NCI-H460 (cell line): ENCODE data around the gene TAS1R1. TPM values are rescaled to one million over a fixed set of nuclear protein-coding genes. Genes with fewer than 3 reads are reported as not detected.

Experiments
- DNase-seq: peaks from one replicate; pipeline ENCODE4 v3.0.0-alpha.2; 2016; ENCODE audit warnings: low read depth; ENCODE audit errors: extremely low read depth
- polyA plus RNA-seq: library from polyadenylated mRNA; depleted of rRNA; stranded (reverse); fragments of >200 nt; gene quantifications from 2 replicates; pipeline ENCODE4 v1.2.3, GENCODE V29; 2014; cell fraction: nucleus; rRNA removed
- total RNA-seq: library from RNA; depleted of rRNA; stranded (reverse); fragments of >200 nt; shearing (Covaris generic); gene quantifications from 2 replicates; pipeline ENCODE4 v1.2.3, GENCODE V29; 2014; rRNA removed

Gene TAS1R1
- not detected in 2 replicates for total RNA-seq
- not detected in 2 replicates for polyA plus RNA-seq

DNA sequence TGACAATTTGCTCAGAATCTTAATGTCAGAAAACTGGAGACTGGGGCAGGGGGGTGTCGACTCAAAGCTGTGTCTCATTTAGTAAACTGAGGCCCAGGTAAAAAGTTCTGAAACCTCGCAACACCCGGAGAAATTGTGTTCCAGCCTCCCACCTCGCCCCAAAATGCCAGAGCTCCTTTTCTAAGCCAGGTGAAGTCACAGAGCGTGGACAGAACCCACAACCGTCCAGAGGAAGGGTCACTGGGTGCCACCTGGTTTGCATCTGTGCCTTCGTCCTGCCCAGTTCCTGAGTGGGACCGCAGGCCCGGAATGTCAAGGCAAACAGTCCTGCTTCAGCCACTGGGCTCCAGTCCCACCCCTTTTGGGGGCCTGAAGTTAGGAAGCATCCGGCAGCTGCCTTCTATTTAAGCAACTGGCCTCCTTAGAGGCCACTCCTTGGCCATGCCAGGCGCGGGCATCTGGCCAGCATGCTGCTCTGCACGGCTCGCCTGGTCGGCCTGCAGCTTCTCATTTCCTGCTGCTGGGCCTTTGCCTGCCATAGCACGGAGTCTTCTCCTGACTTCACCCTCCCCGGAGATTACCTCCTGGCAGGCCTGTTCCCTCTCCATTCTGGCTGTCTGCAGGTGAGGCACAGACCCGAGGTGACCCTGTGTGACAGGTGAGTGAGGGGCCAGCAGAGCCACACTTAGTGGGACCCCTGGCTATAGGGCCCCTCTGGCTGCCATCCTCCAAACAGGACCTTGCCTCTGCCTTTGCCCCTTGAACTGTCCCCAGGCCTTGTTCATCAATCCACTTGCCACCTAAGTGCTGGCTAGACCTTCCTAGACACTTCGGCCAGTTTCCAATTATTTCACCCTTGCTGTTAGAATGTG, at the start of gene TAS1R1:
Gene TAS1R1, plus strand, starts transcription at position 401 of the 872 bp plus-strand sequence. Its CDS starts 67 bp downstream, at position 468.
- DNase-seq: no peak

GRCh38 chr1:6505367-6506209, 49.5 kb upstream of the TAS1R1 start:
- no peak for DNase-seq

GRCh38 chr1:6506210-6507036, 48.7 kb upstream of the TAS1R1 start:
- DNase-seq: no peak

- DNase-seq: no peak
Observed at GRCh38 chr1:6507037-6507428, 48.1 kb upstream of the TAS1R1 start.

- no peak for DNase-seq
Observed at GRCh38 chr1:6507461-6507911, 47.6 kb upstream of the TAS1R1 start.

GRCh38 chr1:6508154-6508815, 46.8 kb upstream of the TAS1R1 start:
- no peak for DNase-seq

DNA sequence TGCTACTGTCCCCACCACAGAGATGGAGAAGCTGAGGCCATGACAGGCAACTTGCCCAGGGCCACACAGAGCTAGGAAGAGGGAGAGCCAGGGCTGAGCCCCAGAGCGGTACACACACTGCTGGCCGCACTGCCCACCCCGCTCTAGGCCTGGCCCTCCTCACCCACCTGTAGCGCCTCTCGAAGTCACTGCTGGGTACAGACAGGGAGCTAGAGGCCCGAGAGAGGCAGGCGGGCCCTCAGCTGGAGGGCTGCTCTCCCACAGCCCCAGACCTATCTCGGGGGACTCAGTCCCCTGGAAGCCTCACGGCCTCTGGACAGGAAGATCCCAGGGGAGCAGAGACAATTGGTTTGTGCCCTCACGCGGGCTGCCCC, 46.3 kb upstream of the TAS1R1 start:
- DNase-seq: no peak

GRCh38 chr1:6509220-6509918, 45.7 kb upstream of the TAS1R1 start:
- DNase-seq: no peak

DNA sequence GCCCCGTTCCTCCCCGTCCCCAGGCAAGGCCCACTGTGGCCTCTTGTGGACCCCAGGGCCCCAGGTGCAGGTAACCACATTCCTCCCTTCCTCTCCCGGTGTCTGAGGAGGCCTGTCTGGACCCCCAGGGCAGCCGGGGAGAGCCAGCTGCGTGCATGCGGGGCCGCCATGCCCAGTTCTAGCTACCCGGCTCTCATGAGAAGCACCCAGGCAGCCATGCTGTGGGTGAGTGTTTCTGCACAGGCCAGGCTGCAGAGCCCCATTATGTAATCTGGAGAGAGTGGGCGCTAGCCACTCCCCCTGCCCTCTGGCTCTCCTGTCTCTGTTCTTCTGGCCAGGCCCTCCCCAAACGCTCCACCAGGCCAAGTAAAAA, 45.2 kb upstream of the TAS1R1 start:
- no peak for DNase-seq

DNA sequence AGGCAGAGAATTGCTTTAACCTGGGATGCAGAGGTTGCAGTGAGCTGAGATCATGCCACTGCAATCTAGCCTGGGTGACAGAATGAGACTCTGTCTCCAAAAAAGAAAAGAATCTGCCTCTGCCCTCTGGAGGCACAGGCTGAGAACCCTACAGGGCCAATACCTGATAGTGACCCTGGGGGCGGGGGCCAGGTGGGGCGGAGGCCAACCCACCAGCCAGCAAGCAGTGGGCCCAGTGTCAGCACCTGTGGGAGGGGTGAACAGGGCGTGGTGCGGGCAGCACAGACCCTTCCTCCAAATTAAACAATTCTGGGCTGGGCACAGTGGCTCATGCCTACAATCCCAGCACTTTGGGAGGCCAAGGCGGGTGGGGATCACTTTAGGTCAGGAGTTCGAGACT, 44.6 kb upstream of the TAS1R1 start:
- DNase-seq: no peak

- no peak for DNase-seq
Observed at GRCh38 chr1:6511056-6511455, 44.1 kb upstream of the TAS1R1 start.

GRCh38 chr1:6511561-6512244, 43.4 kb upstream of the TAS1R1 start:
- no peak for DNase-seq

- DNase-seq: no peak
Observed at GRCh38 chr1:6512245-6512907, 42.7 kb upstream of the TAS1R1 start.

DNA sequence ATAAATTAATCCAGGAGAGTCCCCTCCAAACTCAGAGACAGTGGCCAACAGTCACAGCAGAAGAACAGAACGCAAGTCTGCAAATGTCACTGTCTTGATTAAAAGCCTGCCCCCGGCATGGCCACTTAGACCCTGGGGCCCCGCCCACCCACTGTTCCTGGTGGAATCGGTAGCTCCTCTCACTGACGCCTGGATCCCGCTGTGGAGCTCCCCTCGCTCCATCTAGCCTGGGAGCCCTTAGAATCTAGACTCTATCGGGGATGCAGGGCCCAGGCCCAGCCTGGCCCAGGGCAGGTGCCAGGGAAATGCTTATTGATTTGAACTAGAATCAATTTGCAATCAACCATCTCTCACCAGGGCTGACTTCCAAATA, 42.2 kb upstream of the TAS1R1 start:
- DNase-seq: no peak

- DNase-seq: no peak
Observed at GRCh38 chr1:6513320-6513801, 41.7 kb upstream of the TAS1R1 start.

GRCh38 chr1:6515771-6516170, 39.3 kb upstream of the TAS1R1 start:
- DNase-seq: no peak

DNA sequence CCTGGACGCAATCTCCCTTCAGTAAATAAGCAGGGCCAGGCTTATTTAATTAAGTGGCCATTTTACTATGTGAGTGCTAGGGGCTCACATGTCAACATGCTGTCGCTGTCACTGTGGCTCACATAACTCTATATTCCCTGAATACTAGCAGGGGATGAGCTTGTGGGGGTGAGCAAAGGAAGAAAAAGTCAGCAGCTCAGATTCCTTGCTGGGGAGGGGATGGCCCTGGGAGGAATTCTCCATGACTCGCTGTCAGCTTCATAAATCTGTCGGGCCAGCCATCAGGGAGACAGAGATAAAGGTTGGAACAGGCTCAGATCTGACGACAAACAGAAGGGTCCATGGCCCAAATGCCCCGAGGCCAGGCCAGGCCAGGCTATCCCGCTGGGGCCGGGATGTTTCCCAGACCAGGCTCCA, 37.7 kb upstream of the TAS1R1 start:
- no peak for DNase-seq

DNA sequence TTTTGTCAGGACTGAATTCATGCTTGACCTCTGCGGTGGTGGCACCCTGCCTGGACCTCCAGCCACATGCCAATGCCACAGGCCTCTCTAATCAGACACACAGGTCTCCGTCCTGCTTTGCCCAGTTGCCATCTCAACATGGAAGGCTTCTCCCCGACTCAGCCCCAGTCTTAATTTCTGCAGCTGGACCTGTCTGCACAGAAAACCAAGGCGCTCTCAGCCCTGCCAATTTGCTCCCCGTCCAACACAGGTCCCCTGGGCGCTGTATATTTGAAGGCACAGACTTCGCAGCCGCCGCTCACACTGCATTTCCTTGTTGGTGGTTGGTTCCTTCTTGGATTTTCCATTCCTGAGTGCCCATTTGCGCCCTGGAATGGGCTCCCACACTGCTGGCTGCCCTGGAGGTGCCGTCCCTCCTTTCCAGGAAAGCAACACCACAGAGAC, 35.6 kb upstream of the TAS1R1 start:
- no peak for DNase-seq
